Fibroblast of lung (primary cell): ENCODE data around the gene CRB1.

Source experiments
- EZH2 ChIP-seq: IDR thresholded peaks from 2 replicates; pipeline ENCODE4 v1.5.1; 2012; ENCODE audit warnings: low read length, control low read depth, mild to moderate bottlenecking; ENCODE audit errors: missing control alignments
- TF ChIP-seq, protein P1 (sequence below), 2 donors: IDR thresholded peaks in 1 of 2; conservative IDR thresholded peaks in 1 of 2; 1 replicate in 1 of 2; 2 replicates in 1 of 2; pipeline ENCODE4 v1.5.1; 2011 to 2012; ENCODE audit warnings: low read length in 2 of 2, control low read depth in 1 of 2, inconsistent platforms in 1 of 2, low read depth in 1 of 2, mild to moderate bottlenecking in 1 of 2

DNA sequence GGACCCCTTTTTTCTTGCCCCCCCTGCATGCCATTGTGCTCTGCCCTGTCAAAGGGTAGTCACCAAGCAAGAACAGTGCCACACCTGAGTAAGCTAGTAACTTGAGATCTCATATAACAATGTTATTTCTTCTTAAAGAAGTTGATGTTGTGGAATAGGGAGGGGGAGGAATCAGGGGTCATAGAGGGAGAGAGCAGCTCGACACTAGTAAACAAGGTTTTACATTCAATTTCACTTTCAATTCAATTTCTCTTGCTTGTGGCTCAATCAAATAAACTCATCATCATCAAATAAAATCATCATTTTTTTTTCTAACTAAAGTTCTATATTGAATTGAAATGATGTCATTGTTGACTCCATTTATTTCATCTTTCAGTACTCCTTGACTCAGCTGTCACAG lies 106.4 kb downstream of the CRB1 start:
- TF ChIP-seq, protein P1, sequence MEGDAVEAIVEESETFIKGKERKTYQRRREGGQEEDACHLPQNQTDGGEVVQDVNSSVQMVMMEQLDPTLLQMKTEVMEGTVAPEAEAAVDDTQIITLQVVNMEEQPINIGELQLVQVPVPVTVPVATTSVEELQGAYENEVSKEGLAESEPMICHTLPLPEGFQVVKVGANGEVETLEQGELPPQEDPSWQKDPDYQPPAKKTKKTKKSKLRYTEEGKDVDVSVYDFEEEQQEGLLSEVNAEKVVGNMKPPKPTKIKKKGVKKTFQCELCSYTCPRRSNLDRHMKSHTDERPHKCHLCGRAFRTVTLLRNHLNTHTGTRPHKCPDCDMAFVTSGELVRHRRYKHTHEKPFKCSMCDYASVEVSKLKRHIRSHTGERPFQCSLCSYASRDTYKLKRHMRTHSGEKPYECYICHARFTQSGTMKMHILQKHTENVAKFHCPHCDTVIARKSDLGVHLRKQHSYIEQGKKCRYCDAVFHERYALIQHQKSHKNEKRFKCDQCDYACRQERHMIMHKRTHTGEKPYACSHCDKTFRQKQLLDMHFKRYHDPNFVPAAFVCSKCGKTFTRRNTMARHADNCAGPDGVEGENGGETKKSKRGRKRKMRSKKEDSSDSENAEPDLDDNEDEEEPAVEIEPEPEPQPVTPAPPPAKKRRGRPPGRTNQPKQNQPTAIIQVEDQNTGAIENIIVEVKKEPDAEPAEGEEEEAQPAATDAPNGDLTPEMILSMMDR (conservative IDR thresholded peaks at IDR 0.05 in 1 of 2, IDR thresholded peaks at IDR 0.05 in 1 of 2; ENCODE audit: low read depth in 1 of 2, low read length in 2 of 2) = no peak
- TF ChIP-seq EZH2 = no peak
